Measurements from ENCODE around the gene NAA10. TPM values are rescaled to one million over a fixed set of nuclear protein-coding genes. Genes with fewer than 3 reads are reported as not detected.

NAA10 gene
- total and polyA plus RNA-seq, 8 donors: 23.2 to 161 (median 57.3) TPM

DNA sequence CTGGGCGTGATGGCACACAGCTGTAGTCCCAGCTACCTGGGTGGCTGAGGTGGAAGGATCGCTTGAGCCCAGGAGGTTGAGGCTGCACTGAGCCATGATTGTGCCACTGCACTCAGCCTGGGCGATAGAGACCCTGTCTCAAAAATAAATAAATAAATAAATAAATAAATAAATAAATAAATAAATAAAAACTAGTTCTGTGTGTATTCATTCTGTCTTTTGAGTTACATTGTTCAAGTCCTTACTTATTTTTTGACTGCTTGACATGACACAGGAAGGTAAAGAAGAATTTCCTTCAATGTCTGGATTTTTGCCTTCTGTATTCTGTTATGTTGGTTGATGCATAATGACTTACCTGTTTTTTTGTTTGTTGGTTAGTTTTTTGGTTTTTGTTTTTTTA is 2.2 kb upstream of the NAA10 start:
- peaks cover 0 to 8% (median 5%) of the 10 kb centered on the region in 4 donors for H3K36me3 ChIP-seq
- H3K27me3 ChIP-seq: no peaks in the 10 kb centered on the region
- DNase-seq: no peak
- intact Hi-C loops (cut with DNase I; ENCODE audit: low total_unique reads): no loop called here
- H3K4me1 ChIP-seq: peaks cover 0 to 28% (median 23%) of the 10 kb centered on the region in 4 donors
- no peak overlapping the region for H3K4me3 ChIP-seq
- H3K9me3 ChIP-seq: no peaks in the 10 kb centered on the region
- no peak overlapping the region for H3K27ac ChIP-seq
- TF ChIP-seq EP300 (IDR thresholded peaks at IDR 0.05) (no peak), POLR2AphosphoS5 (IDR thresholded peaks at IDR 0.05) (no peak), POLR2A (IDR thresholded peaks at IDR 0.05) (no peak), CTCF (IDR thresholded peaks at IDR 0.05) (no peak)
- 79 to 92% (median 84%) methylated on average over 3 of the region's 3 CpGs for WGBS, 5 donors

DNA sequence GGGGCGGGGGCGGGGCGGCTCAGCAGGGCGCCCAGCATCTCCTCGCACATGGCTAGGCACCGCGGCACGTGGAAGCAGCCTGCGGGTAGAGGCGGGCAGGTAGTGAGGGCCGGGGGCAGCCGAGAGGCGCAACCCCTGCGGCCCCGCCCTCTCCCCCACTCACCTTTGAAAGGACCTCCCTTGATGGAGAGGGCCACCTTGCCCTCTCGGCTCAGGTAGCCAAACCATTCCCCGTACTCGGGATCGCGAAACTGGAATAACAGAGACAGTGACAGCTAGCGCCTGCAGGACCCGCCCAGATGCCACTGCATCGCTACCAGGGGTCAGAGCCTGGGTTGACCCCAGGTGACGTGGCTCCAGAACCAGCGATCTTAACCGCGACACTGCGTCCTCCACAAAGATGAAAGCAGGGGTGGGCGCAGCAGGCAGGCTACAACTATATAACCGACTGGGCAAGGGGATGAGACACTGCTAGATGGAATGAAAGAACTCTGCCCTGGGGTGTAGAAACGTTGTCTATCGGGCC is 552 bp upstream of the NAA10 start:
- Histone ChIP-seq H3K4me3 (peak overlapping the region; percentile 64 to 85 (median 76)), H3K27me3 (no peaks in the 10 kb centered on the region), H3K36me3 (peaks cover 3 to 24% (median 22%) of the 10 kb centered on the region in 4 donors), H3K27ac (peak overlapping the region in 3 of 5 donors; percentile 47 to 86 (median 77)), H3K4me1 (peaks cover 0 to 33% (median 21%) of the 10 kb centered on the region in 4 donors), H3K9me3 (no peaks in the 10 kb centered on the region)
- 6 to 35% (median 29%) methylated on average over 7 to 28 of the region's 32 CpGs for WGBS, 5 donors
- no peak for TF ChIP-seq EP300 (IDR thresholded peaks at IDR 0.05)
- TF ChIP-seq POLR2AphosphoS5 (IDR thresholded peaks at IDR 0.05): no peak
- TF ChIP-seq CTCF (IDR thresholded peaks at IDR 0.05): no peak
- no peak for TF ChIP-seq POLR2A (IDR thresholded peaks at IDR 0.05)
- DNase-seq: no peak
- intact Hi-C loops (cut with DNase I; ENCODE audit: low total_unique reads): no loop called here

DNA sequence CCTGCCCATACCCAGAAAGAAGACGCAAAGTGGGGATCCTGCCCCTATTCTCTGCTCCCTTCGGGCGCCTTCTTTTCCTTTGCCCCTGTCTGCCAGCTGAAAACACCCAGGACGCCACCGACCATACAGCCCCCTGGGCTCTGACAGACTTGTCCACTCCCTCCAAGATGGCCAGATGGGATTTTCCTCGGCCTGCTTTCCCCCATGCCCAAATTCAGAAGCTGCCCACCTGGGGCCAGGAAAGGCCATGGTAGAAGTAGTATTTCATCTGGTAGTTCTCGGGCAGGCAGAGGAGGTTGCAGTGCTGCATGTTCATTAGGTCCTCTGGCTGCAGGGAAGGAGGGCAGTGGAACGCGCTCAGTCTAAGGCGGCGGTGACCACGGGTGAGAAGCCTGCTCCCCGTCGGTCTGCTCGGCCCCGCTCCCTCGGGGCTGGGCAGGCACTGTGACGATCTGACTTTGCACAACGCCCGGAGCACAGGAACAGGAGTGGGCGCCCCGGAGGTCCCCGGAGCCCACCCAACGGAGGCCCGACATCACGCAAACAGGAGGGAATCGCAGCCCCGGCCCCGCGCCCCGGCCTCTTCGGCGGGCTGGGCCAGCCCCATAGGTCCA is 582 bp downstream of the NAA10 start:
- Histone ChIP-seq H3K27me3 (no peaks in the 10 kb centered on the region), H3K9me3 (no peaks in the 10 kb centered on the region), H3K27ac (peak overlapping the region; percentile 16 to 86 (median 61)), H3K4me3 (peak overlapping the region; percentile 64 to 85 (median 76)), H3K36me3 (peaks cover 4 to 35% (median 29%) of the 10 kb centered on the region in 4 donors), H3K4me1 (peaks cover 0 to 45% (median 25%) of the 10 kb centered on the region in 4 donors)
- WGBS, 5 donors: 4 to 44% (median 14%) methylated on average over 8 to 33 of the region's 33 CpGs
- DNase-seq: no peak
- intact Hi-C loops (cut with DNase I; ENCODE audit: low total_unique reads): no loop called here
- TF ChIP-seq EP300 (IDR thresholded peaks at IDR 0.05): no peak
- no peak for TF ChIP-seq POLR2AphosphoS5 (IDR thresholded peaks at IDR 0.05)
- no peak for TF ChIP-seq CTCF (IDR thresholded peaks at IDR 0.05)
- no peak for TF ChIP-seq POLR2A (IDR thresholded peaks at IDR 0.05)

- Histone ChIP-seq H3K4me3 (peak overlapping the region; percentile 64 to 85 (median 76)), H3K27ac (peak overlapping the region in 3 of 5 donors; percentile 61 to 86 (median 77)), H3K9me3 (no peaks in the 10 kb centered on the region), H3K36me3 (peaks cover 4 to 36% (median 29%) of the 10 kb centered on the region in 4 donors), H3K4me1 (peaks cover 0 to 50% (median 30%) of the 10 kb centered on the region in 4 donors), H3K27me3 (no peaks in the 10 kb centered on the region)
- 15 to 52% (median 30%) methylated on average over 7 of the region's 7 CpGs for WGBS, 5 donors
- TF ChIP-seq EP300 (IDR thresholded peaks at IDR 0.05): no peak
- TF ChIP-seq POLR2AphosphoS5 (IDR thresholded peaks at IDR 0.05): no peak
- no peak for TF ChIP-seq CTCF (IDR thresholded peaks at IDR 0.05)
- no peak for TF ChIP-seq POLR2A (IDR thresholded peaks at IDR 0.05)
- DNase-seq: no peak
- intact Hi-C loops (cut with DNase I; ENCODE audit: low total_unique reads): no loop called here
Observed at GRCh38 chrX:153933748-153934147, 1.1 kb downstream of the NAA10 start.
